ENCODE results near the gene DCST2. TPM values are rescaled to one million over a fixed set of nuclear protein-coding genes. Genes with fewer than 3 reads are reported as not detected.

Gene DCST2
- total RNA-seq, 2 experiments from 2014 or later: 0.21 TPM; not detected in 1

DNA sequence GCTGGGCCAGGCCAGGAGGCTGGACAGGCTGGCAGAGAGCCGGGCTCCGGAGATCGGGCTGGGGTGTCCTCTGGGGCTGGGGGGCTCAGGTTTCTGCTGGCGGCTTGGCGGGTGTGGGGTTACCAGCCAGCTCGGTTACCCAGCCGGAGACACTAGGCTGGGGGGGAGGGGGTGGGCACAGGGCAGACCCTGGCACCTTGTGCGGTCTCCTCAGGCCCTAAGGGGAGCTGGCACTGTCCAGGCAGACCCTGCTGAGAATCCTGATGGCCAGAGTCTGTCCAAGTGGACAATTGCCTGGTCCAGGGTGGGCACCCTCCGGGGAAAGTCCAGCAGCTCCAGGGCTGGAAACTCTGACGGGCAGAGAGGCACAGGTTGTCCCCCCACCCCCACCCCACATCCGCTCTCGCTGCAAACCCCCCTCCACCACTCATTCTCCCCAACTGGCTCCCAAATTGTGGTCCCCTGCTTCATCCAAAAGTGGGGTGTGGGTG, 24.3 kb downstream of the DCST2 start:
- POLR2A ChIA-PET: no interaction called here
- CTCF ChIA-PET: interaction anchor here (1.8 to 1.9 kb wide), 2 partner anchors 8 to 10 kb away, joined by 8 to 12 read pairs; no protein-coding TSS in a partner anchor

GRCh38 chr1:155008015-155008941, 25.3 kb downstream of the DCST2 start:
- ChIA-PET CTCF (interaction anchor here (1.8 to 1.9 kb wide), 2 partner anchors 9 kb away, joined by 8 to 12 read pairs; no protein-coding TSS in a partner anchor), POLR2A (interaction anchor here (0.5 kb wide), 1 partner anchor 57 kb away, joined by 6 read pairs; no protein-coding TSS in a partner anchor)

GRCh38 chr1:155007251-155007828, 26.2 kb downstream of the DCST2 start:
- ChIA-PET CTCF (interaction anchor here (1.8 to 1.9 kb wide), 3 partner anchors 8 to 10 kb away, joined by 8 to 12 read pairs (median 11); no protein-coding TSS in a partner anchor), POLR2A (interaction anchor here (0.7 to 1.1 kb wide), 2 partner anchors 10 to 71 kb away, joined by 3 to 8 read pairs; partner anchors contain the start of gene PMVK)

DNA sequence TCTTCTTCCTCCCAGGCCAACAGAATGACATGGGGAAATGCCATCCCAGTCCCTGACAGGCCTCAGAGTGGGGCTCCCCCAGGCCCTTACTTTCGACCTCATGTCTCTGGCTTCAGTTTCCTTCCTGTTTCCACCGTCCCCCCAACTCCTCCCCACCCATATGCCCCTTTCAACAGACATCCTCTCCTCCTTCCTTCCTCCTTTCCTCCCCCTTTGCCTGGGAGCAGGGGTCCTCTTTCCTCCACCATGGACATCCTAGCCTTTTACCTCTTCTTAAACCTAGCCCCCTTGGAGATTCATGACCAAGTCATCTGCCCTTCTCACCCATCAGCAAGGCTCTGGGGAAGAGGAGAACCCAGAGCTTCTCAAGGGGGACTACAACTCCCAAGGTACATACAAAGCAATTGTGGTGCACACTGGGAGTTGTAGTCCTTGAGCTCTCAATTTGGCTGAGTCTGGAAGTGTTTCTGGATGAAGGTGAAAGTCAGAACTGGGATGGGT, 26.9 kb downstream of the DCST2 start:
- POLR2A ChIA-PET: interaction anchor here (0.7 to 1.1 kb wide), 2 partner anchors 10 to 70 kb away, joined by 3 to 8 read pairs; partner anchors contain the start of gene PMVK
- CTCF ChIA-PET: interaction anchor here (1.8 kb wide), 1 partner anchor 10 kb away, joined by 11 read pairs; no protein-coding TSS in a partner anchor

DNA sequence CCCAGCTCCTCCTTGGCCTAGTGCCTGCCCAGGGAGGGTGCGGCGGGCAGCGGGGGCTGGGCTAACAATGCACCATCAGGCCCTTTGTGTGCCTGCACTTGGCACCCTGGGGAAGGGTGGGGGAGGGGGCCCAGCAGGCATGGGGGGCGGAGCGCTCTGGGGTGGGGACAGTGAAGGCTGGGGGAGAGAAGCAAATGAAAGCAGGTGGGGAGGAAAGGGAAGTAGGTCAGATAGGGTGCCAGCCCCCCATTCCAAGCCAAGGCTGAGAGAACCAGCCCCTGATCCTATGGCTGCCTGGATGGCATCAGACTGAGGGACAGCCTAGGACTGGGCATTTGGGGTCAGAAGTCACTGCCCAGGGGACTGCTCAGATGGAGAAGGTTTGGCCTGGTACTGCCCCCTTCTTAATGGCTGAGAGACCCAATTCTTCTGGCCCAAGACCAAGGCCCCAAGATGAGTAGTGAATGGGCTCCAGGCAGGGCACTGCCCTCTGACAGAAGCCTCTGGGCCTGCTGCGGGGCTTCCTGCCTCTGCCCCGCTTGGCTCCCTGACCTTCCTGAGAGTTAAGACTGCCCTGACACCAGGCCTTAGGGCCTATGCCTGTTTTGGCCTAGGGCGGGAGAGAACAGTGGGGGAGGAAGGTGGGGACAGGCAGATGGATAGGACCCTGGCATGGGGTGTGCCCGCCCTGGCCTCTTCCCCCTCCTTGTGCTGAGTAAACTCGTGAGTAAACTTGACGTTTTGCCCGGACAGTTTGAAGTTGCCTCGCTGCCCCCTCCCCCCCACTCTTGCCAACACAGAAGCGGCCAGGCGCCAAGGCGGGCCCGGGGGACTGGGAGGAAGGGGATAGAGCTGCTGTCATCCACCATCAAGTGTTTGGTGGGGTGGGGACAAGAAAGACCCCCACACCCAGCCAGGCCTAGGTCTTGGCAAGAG, 28.2 kb downstream of the DCST2 start:
- ChIA-PET CTCF (interaction anchor here (1.8 to 10.0 kb wide), 2 partner anchors 10 to 11 kb away, joined by 11 to 115 read pairs; no protein-coding TSS in a partner anchor), POLR2A (no interaction called here)

GRCh38 chr1:155004352-155005075, 29.1 kb downstream of the DCST2 start:
- ChIA-PET CTCF (interaction anchor here (1.2 to 10.0 kb wide), 4 partner anchors 11 to 246 kb away, joined by 3 to 115 read pairs (median 5); partner anchors contain the start of genes ADAM15 and PBXIP1), POLR2A (no interaction called here)

- ChIA-PET POLR2A (interaction anchor here (0.6 to 0.8 kb wide), 3 partner anchors 9 to 60 kb away, joined by 3 to 5 read pairs (median 3); partner anchors contain the start of gene ADAM15), CTCF (interaction anchor here (0.6 to 10.0 kb wide), 5 partner anchors 11 to 558 kb away, joined by 3 to 115 read pairs (median 4); partner anchors contain the start of genes ADAM15 and PBXIP1)
These were observed 29.7 kb downstream of the DCST2 start for GRCh38 chr1:155003766-155004351.

- CTCF ChIA-PET: interaction anchor here (1.2 to 10.0 kb wide), 4 partner anchors 12 to 247 kb away, joined by 3 to 115 read pairs (median 5); partner anchors contain the start of genes ADAM15 and PBXIP1
- POLR2A ChIA-PET: interaction anchor here (0.6 to 0.8 kb wide), 3 partner anchors 9 to 59 kb away, joined by 3 to 5 read pairs (median 3); partner anchors contain the start of gene ADAM15
These were observed 30.3 kb downstream of the DCST2 start for GRCh38 chr1:155003227-155003765.

GRCh38 chr1:155002464-155003226, 30.9 kb downstream of the DCST2 start, which contains the start of gene ZBTB7B:
ZBTB7B (plus strand) TSS chr1:155002802; CDS start chr1:155014661, 11,859 bp downstream.
- ChIA-PET POLR2A (no interaction called here), CTCF (interaction anchor here (1.2 to 10.0 kb wide), 3 partner anchors 12 to 48 kb away, joined by 4 to 115 read pairs (median 6); partner anchors contain the start of genes ADAM15 and PBXIP1)

GRCh38 chr1:155001675-155002463, 31.7 kb downstream of the DCST2 start:
- CTCF ChIA-PET: interaction anchor here (0.7 to 10.0 kb wide), 7 partner anchors 9 to 83 kb away, joined by 3 to 115 read pairs (median 3); partner anchors contain the start of genes PMVK and PYGO2
- POLR2A ChIA-PET: interaction anchor here (0.6 to 0.7 kb wide), 2 partner anchors 47 to 66 kb away, joined by 3 to 4 read pairs; partner anchors contain the start of gene PMVK

- ChIA-PET CTCF (interaction anchor here (0.7 to 10.0 kb wide), 7 partner anchors 9 to 84 kb away, joined by 3 to 115 read pairs (median 3); partner anchors contain the start of genes PMVK and PYGO2), POLR2A (interaction anchor here (0.6 to 0.7 kb wide), 2 partner anchors 47 to 65 kb away, joined by 3 to 4 read pairs; partner anchors contain the start of gene PMVK)
These were observed 32.2 kb downstream of the DCST2 start for GRCh38 chr1:155001425-155001674.

DNA sequence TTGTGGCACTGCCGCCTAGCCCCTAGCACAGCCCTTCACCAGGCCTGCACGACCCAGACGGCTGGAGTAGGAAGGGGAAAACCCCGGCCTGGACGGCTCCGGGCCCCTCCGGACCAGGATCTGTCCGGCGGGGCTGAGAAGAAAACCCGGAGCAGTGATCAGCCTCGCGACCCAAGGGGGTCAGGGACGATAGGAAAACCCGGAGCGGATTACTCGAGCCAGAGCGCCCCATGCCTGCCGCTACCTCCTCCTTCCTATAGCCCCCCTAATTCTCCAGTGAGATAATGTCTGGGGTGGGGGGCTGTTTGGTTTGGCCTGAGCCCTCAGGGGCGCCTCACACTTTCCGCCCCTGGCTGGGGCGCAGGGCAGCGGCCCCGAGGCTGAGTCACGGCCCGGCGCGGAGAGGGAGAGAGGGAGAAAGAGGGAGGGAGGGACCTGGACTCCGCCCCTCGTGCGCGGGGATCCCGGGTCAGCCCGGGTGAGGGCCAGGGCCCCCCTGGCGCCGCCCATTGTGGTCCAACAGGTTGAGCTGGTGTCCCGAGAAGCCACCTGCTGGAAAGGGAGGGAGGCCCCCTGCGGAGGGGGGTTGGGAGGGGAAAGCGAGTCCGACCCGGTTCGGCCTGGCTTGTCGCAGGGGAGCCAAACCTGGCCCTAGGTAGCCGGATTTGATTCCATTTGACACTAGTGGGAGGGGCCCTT, 32.7 kb downstream of the DCST2 start:
- CTCF ChIA-PET: interaction anchor here (0.7 to 10.0 kb wide), 12 partner anchors 8 to 84 kb away, joined by 3 to 115 read pairs (median 4); partner anchors contain the start of genes PBXIP1, PMVK and PYGO2
- POLR2A ChIA-PET: interaction anchor here (0.6 to 2.1 kb wide), 5 partner anchors 39 to 84 kb away, joined by 3 to 8 read pairs (median 4); partner anchors contain the start of genes PMVK and PYGO2

DNA sequence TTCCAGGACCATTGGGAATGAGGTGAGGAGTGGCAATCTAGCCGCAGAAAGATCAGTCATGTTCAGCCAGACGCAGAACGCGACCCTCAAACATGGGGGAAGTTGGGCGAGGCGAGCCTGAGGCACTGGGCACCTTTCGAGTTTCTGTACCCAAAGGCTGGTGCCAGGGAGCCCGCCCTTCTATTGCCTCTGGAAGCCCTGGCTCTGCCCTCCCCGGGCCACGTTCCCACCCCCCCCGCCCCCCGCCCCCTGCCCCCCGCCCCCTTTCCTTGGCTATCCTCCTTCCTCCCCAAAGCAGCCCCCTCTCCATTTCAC, 33.2 kb downstream of the DCST2 start:
- CTCF ChIA-PET: interaction anchor here (1.0 to 10.0 kb wide), 14 partner anchors 8 to 85 kb away, joined by 3 to 115 read pairs (median 8); partner anchors contain the start of genes ADAM15, CKS1B, PBXIP1 and PYGO2

More for the DNA sequence above, 33.2 kb downstream of the DCST2 start:
- POLR2A ChIA-PET: interaction anchor here (0.5 to 2.1 kb wide), 6 partner anchors 17 to 85 kb away, joined by 4 to 8 read pairs (median 6); partner anchors contain the start of genes PMVK and PYGO2
